HepG2 (cell line): ENCODE results near the gene ZMYND10. TPM values are rescaled to one million over a fixed set of nuclear protein-coding genes. Genes with fewer than 3 reads are reported as not detected.

Experiments used
- ASH2L ChIP-seq: fragments of 300-600, 200-600 bp; sonication (generic); IDR thresholded peaks from 2 replicates; pipeline ENCODE4 v1.7.0; 2017; ENCODE audit warnings: low read depth, mild to moderate bottlenecking, moderate library complexity, mixed read lengths, low read length; ENCODE audit not compliant: insufficient read length
- CAMTA2 ChIP-seq: sonication (generic); formaldehyde crosslinking; IDR thresholded peaks from 2 replicates; pipeline ENCODE4 v1.4.0; 2020; ENCODE audit warnings: mild to moderate bottlenecking, missing genetic modification reagents, borderline replicate concordance
- CBX2 ChIP-seq, 2 experiments: fragments of 200-600 bp in 1 of 2; sonication (generic); formaldehyde crosslinking in 1 of 2; IDR thresholded peaks; 2 replicates each; pipeline versions ENCODE4 v1.7.0 to v1.8.1; 2018 to 2022; ENCODE audit warnings: low read depth in 2 of 2, low read length in 1 of 2, mild to moderate bottlenecking in 1 of 2, missing genetic modification reagents in 1 of 2
- CEBPB ChIP-seq: IDR thresholded peaks from 2 replicates; pipeline ENCODE4 v1.6.1; 2011; ENCODE audit warnings: low read depth, low read length, improper control_type of control experiment, borderline replicate concordance
- ELF4 ChIP-seq: sonication (generic); formaldehyde crosslinking; IDR thresholded peaks from 2 replicates; pipeline ENCODE4 v1.5.0; 2020; ENCODE audit warnings: missing genetic modification reagents, mild to moderate bottlenecking, moderate library complexity, borderline replicate concordance
- HDAC6 ChIP-seq: fragments of 200-600 bp; sonication (generic); IDR thresholded peaks from 2 replicates; pipeline ENCODE4 v1.7.0; 2017; ENCODE audit warnings: mild to moderate bottlenecking, antibody characterized with exemption, low read length, low read depth
- HMG20A ChIP-seq: IDR thresholded peaks from 2 replicates; pipeline ENCODE4 v1.6.1; 2016; ENCODE audit warnings: borderline replicate concordance
- HOMEZ ChIP-seq: IDR thresholded peaks from 2 replicates; pipeline ENCODE4 v1.6.1; 2016; ENCODE audit warnings: low read depth
- IKZF4 ChIP-seq: sonication (generic); formaldehyde crosslinking; IDR thresholded peaks from 2 replicates; pipeline ENCODE4 v1.5.1; 2020; ENCODE audit warnings: borderline replicate concordance, mild to moderate bottlenecking, low read depth, missing genetic modification reagents; ENCODE audit errors: not compliant biosample characterization
- MXI1 ChIP-seq: IDR thresholded peaks from 3 replicates; pipeline ENCODE4 v1.6.1; 2012; ENCODE audit warnings: low read depth, low read length, inconsistent platforms, borderline replicate concordance
- NFIC ChIP-seq: IDR thresholded peaks from 2 replicates; pipeline ENCODE4 v1.6.1; 2012; ENCODE audit warnings: mild to moderate bottlenecking, low read length, inconsistent platforms
- PHF8 ChIP-seq: sonication (generic); formaldehyde crosslinking; IDR thresholded peaks from 2 replicates; pipeline ENCODE4 v1.5.0; 2020; ENCODE audit warnings: missing genetic modification reagents
- RFX5 ChIP-seq: IDR thresholded peaks from 2 replicates; pipeline ENCODE4 v1.6.1; 2011; ENCODE audit warnings: low read depth, low read length, improper control_type of control experiment
- SAP130 ChIP-seq: IDR thresholded peaks from 2 replicates; pipeline ENCODE4 v1.6.1; 2016; ENCODE audit warnings: low read depth
- SUZ12 ChIP-seq: fragments of 150-350 bp; IDR thresholded peaks from 2 replicates; pipeline ENCODE4 v1.6.1; 2014; ENCODE audit warnings: low read depth, low read length
- SYNCRIP ChIP-seq: fragments of 200-400 bp; formaldehyde crosslinking; IDR thresholded peaks from 2 replicates; pipeline ENCODE4 v1.6.1; 2018; ENCODE audit warnings: mild to moderate bottlenecking, low read depth, low read length; ENCODE audit not compliant: insufficient read depth
- TCF7 ChIP-seq: sonication (generic); IDR thresholded peaks from 2 replicates; pipeline ENCODE4 v1.6.1; 2016; ENCODE audit warnings: antibody characterized with exemption, low read depth
- ZBTB26 ChIP-seq: IDR thresholded peaks from 2 replicates; pipeline ENCODE4 v1.6.1; 2016; ENCODE audit warnings: missing compliant biosample characterization, missing genetic modification reagents, borderline replicate concordance
- ZMYM3 ChIP-seq: sonication (generic); formaldehyde crosslinking; IDR thresholded peaks from 2 replicates; pipeline ENCODE4 v1.5.1; 2020; ENCODE audit warnings: mild to moderate bottlenecking, missing genetic modification reagents
- ZNF121 ChIP-seq: sonication (generic); formaldehyde crosslinking; IDR thresholded peaks from 2 replicates; pipeline ENCODE4 v1.5.0; 2020; ENCODE audit warnings: mild to moderate bottlenecking, missing genetic modification reagents
- ZNF18 ChIP-seq: sonication (generic); formaldehyde crosslinking; IDR thresholded peaks from 2 replicates; pipeline ENCODE4 v1.8.0; 2022; ENCODE audit warnings: mild to moderate bottlenecking, missing genetic modification reagents; ENCODE audit not compliant: insufficient replicate concordance
- ZNF263 ChIP-seq: sonication (generic); formaldehyde crosslinking; IDR thresholded peaks from 2 replicates; pipeline ENCODE4 v1.4.0; 2020; ENCODE audit warnings: missing genetic modification reagents
- ZNF275 ChIP-seq: sonication (generic); formaldehyde crosslinking; IDR thresholded peaks from 2 replicates; pipeline ENCODE4 v1.8.0; 2022; ENCODE audit warnings: missing genetic modification reagents, mild to moderate bottlenecking, inconsistent platforms, borderline replicate concordance
- ZNF563 ChIP-seq: sonication (generic); formaldehyde crosslinking; IDR thresholded peaks from 2 replicates; pipeline ENCODE4 v1.8.0; 2022; ENCODE audit warnings: mild to moderate bottlenecking, moderate library complexity, missing genetic modification reagents
- polyA plus RNA-seq, 8 experiments: library from polyadenylated mRNA; depleted of rRNA in 3 of 8; stranded (reverse) in 7 of 8; unstranded in 1 of 8; fragments of >200 nt; fragmentation: Illumina TruSeq in 4 of 8; extraction: Trizol in 4 of 8; gene quantifications; 2 replicates each; pipeline versions ENCODE4 v1.2.1 to v1.2.3, GENCODE V29; 2011 to 2016; ENCODE audit warnings: low read depth in 4 of 8, missing spikeins in 1 of 8, mixed read lengths in 1 of 8; ENCODE audit not compliant: insufficient read depth in 1 of 8
- total RNA-seq, 5 experiments: library from RNA; depleted of rRNA; stranded (reverse); fragments of >200 nt; fragmentation: Illumina TruSeq; extraction: Trizol; gene quantifications; 2 replicates each; pipeline ENCODE4 v1.2.3, GENCODE V29; 2016; ENCODE audit warnings: low read depth in 1 of 5

The ZMYND10 gene
- total and polyA plus RNA-seq, 2 of the 13 experiments (the other 11 are each of a cell fraction or from before 2014, with no cell fraction given): 0.60 to 0.74 TPM

GRCh38 chr3:50327943-50328691, 17.4 kb downstream of the ZMYND10 start, which contains the start of gene TUSC2 (continued):
- TF ChIP-seq ZNF275 (CRISPR knock-in tag) (0 out of 2 replicates have a peak, but pooled peaks have one; percentile 71), CAMTA2 (CRISPR knock-in tag) (no peak), ZNF263 (CRISPR knock-in tag) (peak; percentile 45; the same call in 1 of the 2 replicates), HDAC6 (no peak), SAP130 (CRISPR knock-in tag) (peak; percentile 97), MXI1 (peak; percentile 90; the same call in 1 of the 3 replicates), CEBPB (peak; percentile 59; the same call in 1 of the 2 replicates), ZNF18 (CRISPR knock-in tag) (no peak), IKZF4 (CRISPR knock-in tag) (peak; percentile 60), SUZ12 (peak; percentile 53), ASH2L (peak; percentile 80), HOMEZ (CRISPR knock-in tag) (no peak; the same call in 1 of the 2 replicates), ZNF563 (CRISPR knock-in tag) (peak; percentile 51; the same call in 1 of the 2 replicates), RFX5 (peak; percentile 38; the same call in 1 of the 2 replicates), ZNF121 (peak; percentile 86), ZMYM3 (no peak), CBX2 (IDR thresholded peaks at IDR 0.05; ENCODE audit: low read depth, low read length) (no peak), CBX2 (CRISPR knock-in tag; IDR thresholded peaks at IDR 0.05; ENCODE audit: low read depth) (no peak), HMG20A (no peak), SYNCRIP (no peak), ELF4 (CRISPR knock-in tag) (0 out of 2 replicates have a peak, but pooled peaks have one; percentile 53), NFIC (no peak), TCF7 (no peak), PHF8 (CRISPR knock-in tag) (peak; percentile 67), ZBTB26 (no peak)
